ENCODE measurements around the gene MANSC4.
"Not testable (repeated sequence)": the region's sequence is repeated elsewhere in the genome, so short reads cannot be mapped to it uniquely, and the experiment has no call there.

MANSC4 gene

DNA sequence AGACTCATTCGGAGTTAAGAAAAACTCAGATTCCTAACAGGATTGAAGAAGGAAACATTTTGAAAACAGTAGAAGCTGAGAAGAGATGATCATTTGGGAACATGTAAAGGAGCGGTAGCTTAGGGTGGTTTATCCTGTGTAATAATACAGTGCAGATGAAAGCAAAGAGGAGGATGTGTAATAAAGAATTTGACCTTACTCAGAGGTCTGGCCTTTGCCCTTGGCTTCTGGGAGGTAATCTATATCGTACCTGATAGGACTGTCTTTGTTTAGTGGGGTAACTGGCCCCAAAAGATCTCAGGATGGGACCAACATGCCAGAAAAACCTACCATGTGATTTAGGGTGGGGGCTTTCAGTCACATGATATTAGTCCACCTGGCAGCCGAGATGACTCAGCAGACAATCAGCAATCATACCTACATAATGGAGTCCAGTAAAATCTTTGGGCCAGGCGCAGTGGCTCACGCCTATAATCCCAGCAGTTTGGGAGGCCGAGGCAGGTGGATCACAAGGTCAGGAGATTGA lies 23.3 kb downstream of the MANSC4 start:
- in situ Hi-C loops (cut with MboI; ENCODE audit: low sequenced_read_pairs), result no loop called here

DNA sequence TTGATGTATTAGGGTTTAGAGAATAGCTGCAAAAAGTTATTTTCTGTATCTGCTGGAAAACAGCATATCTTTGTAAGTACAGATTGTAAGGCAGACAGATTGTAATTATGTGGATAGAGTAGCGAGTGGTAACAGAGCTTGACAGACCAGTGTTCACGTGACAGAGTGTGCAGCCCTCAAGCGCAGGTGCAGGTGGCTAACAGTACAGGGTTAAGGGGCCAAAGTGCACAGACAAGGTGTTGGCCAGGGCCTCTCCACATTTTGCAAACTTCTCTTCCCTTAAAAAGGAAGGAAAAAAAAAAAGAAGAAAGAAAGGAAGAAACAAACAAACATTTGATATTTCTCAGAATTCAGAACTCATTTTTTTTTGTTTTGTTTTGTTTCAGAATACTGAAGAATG lies 25.2 kb downstream of the MANSC4 start:
- in situ Hi-C loops (cut with MboI; ENCODE audit: low sequenced_read_pairs), result no loop called here

DNA sequence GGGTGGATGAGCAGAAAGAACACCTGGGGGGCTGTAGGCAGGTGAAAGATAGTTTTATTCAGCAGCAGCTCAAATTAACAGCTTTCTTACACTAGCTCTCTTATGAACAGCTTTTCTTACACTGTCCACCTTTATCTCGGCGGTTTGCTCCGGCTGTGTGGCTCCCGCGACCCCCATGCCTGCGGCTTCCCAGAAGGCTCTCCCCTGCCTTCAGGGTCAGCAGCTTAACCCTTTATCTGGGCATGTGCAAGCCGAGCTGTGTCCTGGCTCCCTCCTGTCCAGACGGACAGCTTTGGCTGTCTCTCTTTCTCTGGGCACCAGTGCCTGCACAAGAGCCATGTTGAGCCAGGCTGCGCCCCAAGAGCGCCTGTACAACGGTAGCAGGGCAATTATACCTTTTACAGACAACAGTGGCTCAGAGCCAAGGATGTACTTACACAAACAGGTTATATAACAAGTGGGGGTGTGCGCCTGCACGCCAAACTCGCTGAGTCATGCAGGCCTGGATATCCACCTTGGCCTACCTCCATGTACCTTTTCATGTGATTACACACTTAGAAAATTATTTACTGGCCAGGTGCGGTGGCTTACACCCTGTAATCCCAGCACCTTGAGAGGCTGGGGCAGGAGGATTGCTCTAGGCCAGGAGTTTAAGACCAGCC lies 28.5 kb downstream of the MANSC4 start:
- in situ Hi-C loops (cut with MboI; ENCODE audit: low sequenced_read_pairs), result no loop called here

DNA sequence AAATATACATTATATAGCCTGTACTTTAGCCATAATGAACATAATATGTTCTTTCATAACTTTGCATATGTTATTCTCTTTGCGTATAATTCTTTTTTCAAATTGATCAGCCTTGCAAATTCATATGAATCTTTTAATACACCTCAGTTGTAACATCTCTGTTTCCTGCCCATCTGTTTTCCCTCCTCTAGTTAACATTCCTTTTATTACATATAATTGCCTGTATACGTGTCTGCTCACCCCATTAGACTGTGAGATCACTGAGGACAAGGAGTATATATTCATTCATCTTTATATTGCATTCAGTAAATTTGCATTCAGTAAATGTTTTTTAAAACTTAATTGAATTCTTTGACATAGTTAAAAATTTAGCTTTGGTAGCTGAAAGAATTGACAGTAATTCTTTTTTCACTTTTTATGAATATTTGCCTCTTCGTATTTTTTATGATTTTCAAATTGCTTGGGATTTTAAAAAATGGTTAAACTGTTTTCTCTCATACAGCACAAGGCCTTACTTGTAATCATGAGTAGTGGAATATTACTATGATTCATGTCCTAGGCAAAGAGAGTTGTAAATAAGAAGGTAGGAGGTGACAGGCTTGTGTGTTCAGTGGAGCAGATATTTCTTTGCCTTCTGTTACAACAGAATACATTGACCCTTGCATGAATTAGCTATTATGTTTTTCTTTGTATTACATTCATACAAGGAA lies 32.8 kb downstream of the MANSC4 start:
- in situ Hi-C loops (cut with MboI; ENCODE audit: low sequenced_read_pairs), result no loop called here

DNA sequence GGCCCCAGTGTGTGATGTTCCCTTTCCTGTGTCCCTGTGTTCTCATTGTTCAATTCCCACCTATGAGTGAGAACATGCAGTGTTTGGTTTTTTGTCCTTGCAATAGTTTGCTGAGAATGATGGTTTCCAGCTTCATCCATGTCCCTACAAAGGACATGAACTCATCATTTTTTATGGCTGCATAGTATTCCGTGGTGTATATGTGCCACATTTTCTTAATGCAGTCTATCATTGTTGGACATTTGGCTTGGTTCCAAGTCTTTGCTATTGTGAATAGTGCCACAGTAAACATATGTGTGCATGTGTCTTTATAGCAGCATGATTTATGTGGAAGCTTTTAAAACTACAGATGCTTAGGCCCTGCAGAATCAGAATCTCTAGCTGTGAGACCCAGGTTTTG lies 34.3 kb downstream of the MANSC4 start:
- in situ Hi-C loops (cut with MboI; ENCODE audit: low sequenced_read_pairs), result not testable (repeated sequence)

DNA sequence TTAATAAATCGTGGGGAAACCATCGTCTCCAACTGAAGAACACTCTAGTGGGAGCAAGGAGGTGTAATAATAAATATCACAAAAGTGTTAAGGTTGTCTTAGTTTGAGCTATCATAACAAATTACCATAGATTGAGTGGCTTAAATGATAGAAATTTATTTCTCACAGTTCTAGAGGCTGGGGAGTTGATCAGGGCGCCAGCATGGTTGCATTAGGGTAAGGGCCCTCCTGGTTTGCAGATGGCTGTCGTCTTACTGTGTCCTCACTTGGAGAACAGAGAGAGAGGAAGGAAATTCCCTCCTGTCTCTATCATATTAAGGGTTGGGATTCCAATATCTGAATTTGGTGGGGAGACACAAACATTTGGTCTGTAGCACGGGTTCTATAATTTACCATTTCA lies 36.4 kb downstream of the MANSC4 start:
- in situ Hi-C loops (cut with MboI; ENCODE audit: low sequenced_read_pairs), result no loop called here

DNA sequence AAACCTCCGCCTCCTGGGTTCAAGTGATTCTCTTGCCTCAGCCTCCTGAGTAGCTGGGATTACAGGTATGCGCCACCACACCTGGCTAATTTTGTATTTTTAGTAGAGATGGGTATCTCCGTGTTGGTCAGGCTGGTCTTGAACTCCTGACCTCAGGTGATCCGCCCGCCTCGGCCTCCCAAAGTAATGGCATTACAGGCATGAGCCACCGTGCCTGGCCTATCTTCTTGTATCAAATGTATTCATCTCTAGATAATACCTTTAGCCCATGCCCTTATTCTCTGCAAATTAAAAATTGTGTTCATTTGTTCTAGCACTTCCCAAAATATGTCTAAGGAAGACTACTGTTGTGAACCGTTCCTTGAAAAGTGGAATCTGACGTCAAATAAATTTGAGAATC lies 45.7 kb downstream of the MANSC4 start:
- in situ Hi-C loops (cut with MboI; ENCODE audit: low sequenced_read_pairs), result not testable (repeated sequence)

DNA sequence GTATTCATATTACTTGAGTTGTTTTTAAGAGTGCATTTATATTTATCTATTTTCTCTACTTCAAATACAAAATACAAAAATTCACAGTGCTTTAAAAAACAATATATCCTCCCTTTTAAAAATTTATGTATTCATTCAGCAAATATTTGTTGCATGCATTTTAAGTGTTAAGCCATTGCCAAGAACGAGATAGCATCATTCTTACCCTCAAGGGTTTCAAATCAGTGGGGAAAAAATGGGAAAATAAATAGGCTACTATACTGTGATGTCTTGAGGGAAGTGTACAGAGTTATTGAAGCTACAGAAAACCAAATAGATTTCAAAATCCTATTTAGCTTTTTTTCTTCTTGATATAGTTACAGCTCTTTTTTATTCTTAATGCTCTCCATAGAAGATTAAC lies 46.2 kb downstream of the MANSC4 start:
- in situ Hi-C loops (cut with MboI; ENCODE audit: low sequenced_read_pairs), result no loop called here

DNA sequence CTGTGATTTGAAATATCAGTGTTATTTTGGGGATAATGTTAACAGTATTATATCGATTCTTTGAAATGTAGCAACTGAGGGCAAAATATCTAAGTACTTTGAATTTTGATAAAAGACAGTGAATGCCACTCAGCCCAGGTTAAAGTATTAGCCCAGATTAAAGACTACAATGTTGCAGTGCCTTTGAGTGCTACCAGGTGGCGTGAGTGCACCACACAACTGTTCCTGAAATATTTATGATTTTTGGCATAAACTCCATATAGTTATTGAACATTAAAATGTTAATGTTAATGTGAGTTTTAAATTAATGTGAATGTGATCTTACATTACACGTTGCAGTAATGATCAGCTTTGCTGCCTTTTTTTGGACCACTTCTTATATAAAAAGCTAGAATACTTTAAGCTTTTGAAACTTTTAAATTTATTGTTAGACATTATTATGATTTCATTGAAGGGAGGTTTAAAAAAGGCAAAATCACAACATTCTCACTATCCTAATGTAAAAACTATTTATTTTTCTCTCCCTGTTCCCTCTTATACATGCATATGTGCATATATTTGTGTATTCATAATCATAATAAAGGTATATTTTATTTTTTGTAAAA lies 46.9 kb downstream of the MANSC4 start:
- in situ Hi-C loops (cut with MboI; ENCODE audit: low sequenced_read_pairs), result no loop called here

DNA sequence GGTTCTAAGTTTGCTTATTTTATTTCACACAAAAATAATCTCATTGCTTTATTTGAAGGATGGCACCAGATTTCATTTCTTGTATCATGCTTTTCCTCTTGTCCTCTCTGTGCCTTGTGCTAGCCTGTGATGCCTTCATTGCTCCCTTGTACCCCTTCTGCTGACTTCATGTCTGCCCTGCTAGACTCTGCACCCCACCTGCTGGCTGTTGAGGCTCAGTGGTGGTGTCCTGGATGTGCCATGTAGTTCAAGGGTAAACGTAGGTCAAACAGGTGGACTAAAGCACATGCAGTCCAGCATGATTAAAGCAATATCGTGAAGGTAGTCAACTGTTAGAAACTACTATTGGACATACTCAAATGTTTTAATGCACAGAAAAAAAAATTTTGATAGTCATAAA lies 47.8 kb downstream of the MANSC4 start:
- in situ Hi-C loops (cut with MboI; ENCODE audit: low sequenced_read_pairs), result no loop called here

DNA sequence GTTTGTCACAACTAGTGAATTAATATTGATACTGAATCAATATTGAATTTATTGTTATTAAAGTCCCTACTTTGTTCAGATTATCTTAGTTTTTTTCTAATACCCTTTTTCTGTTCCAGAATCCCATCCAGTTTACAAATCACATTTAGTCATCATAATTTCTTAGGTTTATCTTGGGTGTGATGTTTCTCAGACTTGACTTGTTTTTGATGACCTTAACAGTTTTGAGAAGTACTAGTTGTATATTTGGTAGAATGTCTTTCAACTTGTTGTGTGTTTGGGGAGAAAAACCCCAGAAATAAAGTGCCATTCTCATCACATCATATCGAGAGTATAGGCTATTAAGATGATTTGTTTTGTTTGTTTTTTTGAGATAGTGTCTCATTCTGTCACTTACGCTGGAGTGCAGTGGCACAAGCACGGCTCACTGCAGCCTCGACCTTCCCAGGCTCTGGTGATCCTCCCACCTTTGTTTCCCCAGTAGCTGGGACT lies 49.9 kb downstream of the MANSC4 start:
- in situ Hi-C loops (cut with MboI; ENCODE audit: low sequenced_read_pairs), result no loop called here

DNA sequence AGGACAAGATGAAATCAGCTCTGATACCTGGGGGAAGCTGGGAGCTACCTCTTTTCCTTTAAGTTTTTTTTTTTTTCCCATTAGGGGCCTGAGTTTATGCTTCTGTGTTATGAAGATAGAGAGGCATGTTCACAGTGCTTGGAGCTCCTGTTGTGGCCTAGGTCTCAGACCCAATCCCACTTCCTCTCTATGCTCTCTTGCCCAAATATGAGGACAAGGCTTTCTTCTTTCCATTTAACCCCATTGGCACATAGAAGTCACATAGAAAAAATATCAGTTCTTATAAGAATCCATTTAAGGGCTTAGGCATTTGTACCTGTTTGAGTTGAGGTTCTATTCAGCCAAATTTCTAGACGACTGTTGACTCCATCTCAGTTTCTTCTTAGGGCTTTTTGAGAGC lies 56.8 kb downstream of the MANSC4 start:
- in situ Hi-C loops (cut with MboI; ENCODE audit: low sequenced_read_pairs), result no loop called here

Measured in hTERT RPE-1 (cell line).